Pancreas (tissue), 10 donors: ENCODE measurements around the gene MLLT10. TPM values are rescaled to one million over a fixed set of nuclear protein-coding genes. Genes with fewer than 3 reads are reported as not detected.

Experiments
- ATAC-seq, 4 donors: fragments of 200-7000 bp; cut with Tn5 transposase; one replicate each; pipeline versions ENCODE4 v1.8.0 to v1.9.1; 2020; ENCODE audit warnings: mild to moderate bottlenecking in 4 of 4, moderate library complexity in 4 of 4
- DNase-seq, 6 donors: peaks; one replicate each; pipeline ENCODE4 v3.0.0-alpha.2; 2020
- FAIRE-seq: peaks from 2 replicates; lab custom pipeline; 2012; peaks lifted over from hg19 to GRCh38; lab: Jason Lieb, UNC
- H3K27ac ChIP-seq, 4 donors: fragments of 200-600 bp; sonication (generic); 1 replicate in 3 of 4; 2 replicates in 1 of 4; pipeline versions ENCODE4 v1.5.0 to v1.8.0; 2020
- H3K27me3 ChIP-seq, 4 donors: fragments of 200-600 bp; one replicate each; pipeline ENCODE4 v1.8.0; 2021
- H3K36me3 ChIP-seq, 3 donors: fragments of 200-600 bp; sonication (generic) in 1 of 3; one replicate each; pipeline versions ENCODE4 v1.5.0 to v1.8.0; 2020 to 2021
- H3K4me1 ChIP-seq, 3 donors: fragments of 200-600 bp; one replicate each; pipeline ENCODE4 v1.8.0; 2021
- H3K4me3 ChIP-seq, 4 donors: fragments of 200-600 bp; sonication (generic) in 2 of 4; one replicate each; pipeline versions ENCODE4 v1.5.0 to v1.8.0; 2020 to 2021
- H3K9me3 ChIP-seq, 4 donors: fragments of 200-600 bp; one replicate each; pipeline ENCODE4 v1.8.0; 2021
- CTCF ChIP-seq, 4 donors: fragments of 200-600 bp; sonication (generic) in 3 of 4; IDR thresholded peaks; one replicate each; pipeline versions ENCODE4 v1.5.0 to v1.8.0; 2021; ENCODE audit warnings: antibody characterized with exemption in 4 of 4
- WGBS, 2 donors: extraction: QIAGEN DNeasy Blood & Tissue Kit; methylation state at CpG; one replicate each; pipeline ENCODE4 v1.1.7; 2013; 5-methylcytosine and 5-hydroxymethylcytosine counted together
- intact Hi-C, 3 donors: fragments of 100-400 bp; cut with DNase I; formaldehyde crosslinking; loops; one replicate each; pipeline versions ENCODE4 v1.11.1 to v1.14.2; 2022
- polyA plus RNA-seq, 2 donors: library from polyadenylated mRNA; stranded (reverse); fragments of 200-250 nt; gene quantifications; one replicate each; pipeline ENCODE4 v1.2.3, GENCODE V29; 2013
- total RNA-seq, 6 donors: library from RNA; stranded (reverse); fragmentation: NEBNext Ultra II Directional in 4 of 6; extraction: Animal tissue kit (Norgen Biotek cat#: 25700) in 4 of 6; gene quantifications; one replicate each; pipeline versions ENCODE4 v1.2.1 to v1.2.4, GENCODE V29; 2021 to 2023
- donor health status: healthy with polysubstance abuse.
- donor health status: DM: no; HTN: no; CAD: no; lungs with moderate emphysema.
- donor health status: DM: no; HTN: no; CAD: no.
- donor health status: control.
- donor health status: control.
- donor health status: Bipolar disorder and iron deficiency.
- donor health status: DM: yes; HTN: yes; CAD: no.
- donor health status: DM: no; HTN: no; CAD: no.
- donor health status: DM: no; HTN: no; CAD: no.
- donor health status: DM: yes; HTN: yes; CAD: no.

Gene MLLT10
- total and polyA plus RNA-seq, 8 donors: 10.7 to 25.1 (median 15.0) TPM

- H3K36me3 ChIP-seq: peaks cover 0 to 7% (median 0%) of the 10 kb centered on the region in 3 donors
- no peaks in the 10 kb centered on the region for H3K27me3 ChIP-seq
- ATAC-seq: no peak
- TF ChIP-seq CTCF (IDR thresholded peaks at IDR 0.05): no peak
- no peak overlapping the region for H3K27ac ChIP-seq
- no peak for DNase-seq
- WGBS, 2 donors: 92 to 94% methylated on average over 6 of the region's 6 CpGs
- intact Hi-C loops: no loop called here
- no peak for FAIRE-seq
- no peak overlapping the region for H3K4me3 ChIP-seq
- H3K4me1 ChIP-seq: peaks cover 0 to 13% (median 8%) of the 10 kb centered on the region in 3 donors
- H3K9me3 ChIP-seq: no peaks in the 10 kb centered on the region
Measured at GRCh38 chr10:21746118-21746517, 212.1 kb downstream of the MLLT10 start.

GRCh38 chr10:21747809-21748208 lies 213.8 kb downstream of the MLLT10 start:
- Histone ChIP-seq H3K4me3 (no peak overlapping the region), H3K27ac (no peak overlapping the region), H3K36me3 (peaks cover 0 to 1% (median 0%) of the 10 kb centered on the region in 3 donors), H3K4me1 (peaks cover 0 to 6% (median 5%) of the 10 kb centered on the region in 3 donors), H3K9me3 (no peaks in the 10 kb centered on the region), H3K27me3 (no peaks in the 10 kb centered on the region)
- no peak for TF ChIP-seq CTCF (IDR thresholded peaks at IDR 0.05)
- ATAC-seq: no peak
- DNase-seq: no peak
- 84 to 92% methylated on average over 4 of the region's 4 CpGs for WGBS, 2 donors
- intact Hi-C loops: no loop called here
- no peak for FAIRE-seq

- no peak for FAIRE-seq
- TF ChIP-seq CTCF (IDR thresholded peaks at IDR 0.05): no peak
- H3K27ac ChIP-seq: no peak overlapping the region
- no peaks in the 10 kb centered on the region for H3K27me3 ChIP-seq
- DNase-seq: no peak
- ATAC-seq: no peak
- H3K4me3 ChIP-seq: no peak overlapping the region
- intact Hi-C loops: no loop called here
- no peaks in the 10 kb centered on the region for H3K9me3 ChIP-seq
- H3K36me3 ChIP-seq: no peaks in the 10 kb centered on the region
- no peaks in the 10 kb centered on the region for H3K4me1 ChIP-seq
- WGBS, 2 donors: 44 to 49% methylated on average over 3 of the region's 3 CpGs
Measured at GRCh38 chr10:21749788-21750187, 215.8 kb downstream of the MLLT10 start.

DNA sequence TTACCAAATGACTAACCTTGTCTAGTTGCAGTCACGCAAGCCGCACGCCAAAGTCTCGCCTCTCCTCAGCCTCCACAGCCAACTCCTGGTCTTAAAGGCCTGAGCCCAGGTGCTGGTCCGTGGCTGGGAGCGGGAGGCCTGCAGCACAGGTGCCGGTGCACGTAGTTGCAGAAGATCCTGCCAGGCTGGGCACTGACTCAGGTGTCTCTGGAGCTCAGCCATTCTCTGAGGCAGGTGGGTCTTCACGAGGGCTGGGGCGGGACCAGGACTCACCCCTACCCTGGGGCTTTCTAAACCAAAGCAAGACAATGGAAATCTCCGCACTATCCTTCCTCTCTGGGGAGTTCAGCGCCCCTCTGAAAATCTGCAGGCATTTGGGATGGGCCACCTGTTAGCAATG lies 216.4 kb downstream of the MLLT10 start:
- H3K4me1 ChIP-seq: no peaks in the 10 kb centered on the region
- WGBS, 2 donors: 95 to 97% methylated on average over 12 of the region's 12 CpGs
- DNase-seq: no peak
- no peak for TF ChIP-seq CTCF (IDR thresholded peaks at IDR 0.05)
- no peaks in the 10 kb centered on the region for H3K9me3 ChIP-seq
- H3K4me3 ChIP-seq: no peak overlapping the region
- intact Hi-C loops: no loop called here
- FAIRE-seq: no peak
- H3K36me3 ChIP-seq: no peaks in the 10 kb centered on the region
- ATAC-seq: no peak
- H3K27ac ChIP-seq: no peak overlapping the region
- no peaks in the 10 kb centered on the region for H3K27me3 ChIP-seq

GRCh38 chr10:21751341-21752310 lies 217.6 kb downstream of the MLLT10 start:
- 80 to 81% methylated on average over 25 to 26 of the region's 26 CpGs for WGBS, 2 donors
- ATAC-seq (no peak), FAIRE-seq (no peak), DNase-seq (no peak)
- Histone ChIP-seq H3K9me3 (no peaks in the 10 kb centered on the region), H3K36me3 (no peaks in the 10 kb centered on the region), H3K4me1 (no peaks in the 10 kb centered on the region), H3K27ac (no peak overlapping the region), H3K4me3 (no peak overlapping the region), H3K27me3 (no peaks in the 10 kb centered on the region)
- intact Hi-C loops: no loop called here
- no peak for TF ChIP-seq CTCF (IDR thresholded peaks at IDR 0.05)
